Heart left ventricle (tissue), 13 donors: ENCODE results near the gene KCNMA1.

Experiments
- POLR2A ChIP-seq, 2 donors: fragments of 450-650 bp; IDR thresholded peaks; one replicate each; pipeline ENCODE4 v1.6.1; 2017; ENCODE audit warnings: antibody characterized with exemption in 2 of 2, mild to moderate bottlenecking in 2 of 2, moderate library complexity in 2 of 2
- TF ChIP-seq, protein P1 (sequence below), 12 donors: fragments of 200-600 bp; sonication (generic) in 4 of 12; IDR thresholded peaks; one replicate each; pipeline versions ENCODE4 v1.5.0 to v1.8.0; 2018 to 2022; ENCODE audit warnings: antibody characterized with exemption in 12 of 12, mild to moderate bottlenecking in 5 of 12
- donor health status: ischemic (EF 13 %, LVEDD 7.1; RV severe dilation, severe dysfunction).
- donor health status: DM: no; HTN: yes; CAD: no.
- donor health status: DM: no; HTN: no; CAD: no.
- donor health status: ischemic (EF 25% LVEDD 6.9; RV normal size, moderate dysfunction).
- donor health status: ischemic (EF 25% LVEDD 5.7; RV mildly dilated, moderate dysfunction).
- donor health status: ischemic (EF 35%, LVEDD 5.7; RV mildly dilated, moderate dysfunction).
- donor health status: nonischemic (EF 11% LVEDD 7.7; RV severe dilation, severe dysfunction).
- donor health status: DM: yes; HTN: yes; CAD: no.
- donor health status: PGD.
- donor health status: ischemic (EF 29% LVEDD 5.4; RV normal size, mild dysfunction).
- donor health status: nonischemic (EF 23%, LVEDD 6.1; RV moderate dilation, normal function).

DNA sequence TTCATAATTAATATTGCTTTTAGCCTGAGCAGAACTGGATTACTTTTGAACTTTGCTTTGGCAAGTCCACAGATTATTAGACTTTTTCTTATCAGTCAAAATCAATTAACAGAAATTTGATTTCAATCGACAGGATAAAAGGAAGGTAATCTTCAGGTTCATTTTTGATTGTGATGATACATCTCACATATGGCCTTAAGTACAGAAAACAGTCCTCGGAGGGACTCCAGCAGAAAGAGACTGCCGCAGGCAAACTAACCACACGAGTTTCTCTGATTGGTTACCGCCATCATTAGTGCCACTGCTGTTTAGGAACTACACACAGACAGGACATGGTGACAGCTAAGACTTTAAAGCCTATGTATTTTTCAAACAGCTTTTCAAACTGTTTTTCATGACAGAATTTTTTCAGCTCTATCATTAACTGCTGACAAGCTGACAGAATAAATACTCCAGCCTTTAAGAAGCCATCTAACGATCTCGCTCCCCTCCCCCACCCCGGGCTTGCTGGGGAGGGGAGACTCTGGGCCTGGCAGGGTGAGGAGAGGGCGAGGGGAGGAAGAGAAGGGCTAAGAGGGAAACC lies 668.2 kb downstream of the KCNMA1 start:
- TF ChIP-seq, protein P1, sequence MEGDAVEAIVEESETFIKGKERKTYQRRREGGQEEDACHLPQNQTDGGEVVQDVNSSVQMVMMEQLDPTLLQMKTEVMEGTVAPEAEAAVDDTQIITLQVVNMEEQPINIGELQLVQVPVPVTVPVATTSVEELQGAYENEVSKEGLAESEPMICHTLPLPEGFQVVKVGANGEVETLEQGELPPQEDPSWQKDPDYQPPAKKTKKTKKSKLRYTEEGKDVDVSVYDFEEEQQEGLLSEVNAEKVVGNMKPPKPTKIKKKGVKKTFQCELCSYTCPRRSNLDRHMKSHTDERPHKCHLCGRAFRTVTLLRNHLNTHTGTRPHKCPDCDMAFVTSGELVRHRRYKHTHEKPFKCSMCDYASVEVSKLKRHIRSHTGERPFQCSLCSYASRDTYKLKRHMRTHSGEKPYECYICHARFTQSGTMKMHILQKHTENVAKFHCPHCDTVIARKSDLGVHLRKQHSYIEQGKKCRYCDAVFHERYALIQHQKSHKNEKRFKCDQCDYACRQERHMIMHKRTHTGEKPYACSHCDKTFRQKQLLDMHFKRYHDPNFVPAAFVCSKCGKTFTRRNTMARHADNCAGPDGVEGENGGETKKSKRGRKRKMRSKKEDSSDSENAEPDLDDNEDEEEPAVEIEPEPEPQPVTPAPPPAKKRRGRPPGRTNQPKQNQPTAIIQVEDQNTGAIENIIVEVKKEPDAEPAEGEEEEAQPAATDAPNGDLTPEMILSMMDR (IDR thresholded peaks at IDR 0.05), result no peak
- TF ChIP-seq POLR2A (IDR thresholded peaks at IDR 0.05), result no peak
